ENCODE data around the gene ARHGDIB. TPM values are rescaled to one million over a fixed set of nuclear protein-coding genes. Genes with fewer than 3 reads are reported as not detected.

Gene ARHGDIB
- total and polyA plus RNA-seq, 2 of the 13 experiments (the other 11 are each of a cell fraction or from before 2014, with no cell fraction given): 0.11 to 0.87 TPM

DNA sequence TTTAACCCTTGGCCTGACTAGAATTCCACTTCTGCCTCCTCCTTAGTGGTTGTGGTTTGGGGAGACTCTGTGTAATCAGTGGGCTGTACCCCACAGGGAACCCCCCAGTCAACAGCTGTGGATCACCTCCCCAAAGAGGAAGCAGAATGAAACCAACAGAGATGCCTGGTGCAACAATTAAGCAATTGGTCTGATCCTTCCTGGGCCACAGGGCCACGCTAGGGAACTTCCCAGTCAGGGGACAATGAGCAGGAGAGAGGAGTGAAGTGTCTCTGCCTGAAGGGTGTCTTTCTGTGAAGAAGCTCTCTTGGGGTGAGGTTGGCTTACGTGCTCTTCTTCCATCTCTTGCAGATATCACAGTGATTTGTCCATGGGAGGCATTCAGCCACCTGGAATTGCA, 19.6 kb upstream of the ARHGDIB start:
- in situ Hi-C loops (cut with HindIII; ENCODE audit: extremely low pct_ligation_motif_present, low pct_unique_long_range_greater_than_20kb): no loop called here
- CTCF ChIA-PET (ENCODE audit: low intra/inter-chr PET ratio, low total read pairs): no interaction called here
- no peak for DNase-seq (ENCODE audit: low spot score)

More for the DNA sequence above, 19.6 kb upstream of the ARHGDIB start:
- WGBS (ENCODE audit: low lambda C conversion rate): 14% methylated on average over 2 of the region's 2 CpGs
- POLR2A ChIA-PET: no interaction called here
- H3K36me3 ChIP-seq (replicated peaks in 1 of 2; ENCODE audit: control insufficient read depth in 1 of 2, insufficient read depth in 2 of 2, low read length in 2 of 2): no peaks in the 10 kb centered on the region
- no peak for FAIRE-seq
- H3K4me3 ChIP-seq (replicated peaks in 1 of 3; ENCODE audit: insufficient read depth in 1 of 3, low read depth in 2 of 3, low read length in 3 of 3): no peak overlapping the region
- H3K27ac ChIP-seq (ENCODE audit: extremely low read length, insufficient read depth, low read length): no peak overlapping the region
- TF ChIP-seq SRSF9 (IDR thresholded peaks at IDR 0.05; ENCODE audit: borderline replicate concordance, insufficient read depth, low read depth, low read length, poor library complexity, severe bottlenecking) (no peak), MYNN (CRISPR knock-in tag; IDR thresholded peaks at IDR 0.05; ENCODE audit: low read depth) (no peak), ZNF260 (CRISPR knock-in tag; IDR thresholded peaks at IDR 0.05; ENCODE audit: borderline replicate concordance, low read depth) (no peak)
- TF ChIP-seq, protein P1, sequence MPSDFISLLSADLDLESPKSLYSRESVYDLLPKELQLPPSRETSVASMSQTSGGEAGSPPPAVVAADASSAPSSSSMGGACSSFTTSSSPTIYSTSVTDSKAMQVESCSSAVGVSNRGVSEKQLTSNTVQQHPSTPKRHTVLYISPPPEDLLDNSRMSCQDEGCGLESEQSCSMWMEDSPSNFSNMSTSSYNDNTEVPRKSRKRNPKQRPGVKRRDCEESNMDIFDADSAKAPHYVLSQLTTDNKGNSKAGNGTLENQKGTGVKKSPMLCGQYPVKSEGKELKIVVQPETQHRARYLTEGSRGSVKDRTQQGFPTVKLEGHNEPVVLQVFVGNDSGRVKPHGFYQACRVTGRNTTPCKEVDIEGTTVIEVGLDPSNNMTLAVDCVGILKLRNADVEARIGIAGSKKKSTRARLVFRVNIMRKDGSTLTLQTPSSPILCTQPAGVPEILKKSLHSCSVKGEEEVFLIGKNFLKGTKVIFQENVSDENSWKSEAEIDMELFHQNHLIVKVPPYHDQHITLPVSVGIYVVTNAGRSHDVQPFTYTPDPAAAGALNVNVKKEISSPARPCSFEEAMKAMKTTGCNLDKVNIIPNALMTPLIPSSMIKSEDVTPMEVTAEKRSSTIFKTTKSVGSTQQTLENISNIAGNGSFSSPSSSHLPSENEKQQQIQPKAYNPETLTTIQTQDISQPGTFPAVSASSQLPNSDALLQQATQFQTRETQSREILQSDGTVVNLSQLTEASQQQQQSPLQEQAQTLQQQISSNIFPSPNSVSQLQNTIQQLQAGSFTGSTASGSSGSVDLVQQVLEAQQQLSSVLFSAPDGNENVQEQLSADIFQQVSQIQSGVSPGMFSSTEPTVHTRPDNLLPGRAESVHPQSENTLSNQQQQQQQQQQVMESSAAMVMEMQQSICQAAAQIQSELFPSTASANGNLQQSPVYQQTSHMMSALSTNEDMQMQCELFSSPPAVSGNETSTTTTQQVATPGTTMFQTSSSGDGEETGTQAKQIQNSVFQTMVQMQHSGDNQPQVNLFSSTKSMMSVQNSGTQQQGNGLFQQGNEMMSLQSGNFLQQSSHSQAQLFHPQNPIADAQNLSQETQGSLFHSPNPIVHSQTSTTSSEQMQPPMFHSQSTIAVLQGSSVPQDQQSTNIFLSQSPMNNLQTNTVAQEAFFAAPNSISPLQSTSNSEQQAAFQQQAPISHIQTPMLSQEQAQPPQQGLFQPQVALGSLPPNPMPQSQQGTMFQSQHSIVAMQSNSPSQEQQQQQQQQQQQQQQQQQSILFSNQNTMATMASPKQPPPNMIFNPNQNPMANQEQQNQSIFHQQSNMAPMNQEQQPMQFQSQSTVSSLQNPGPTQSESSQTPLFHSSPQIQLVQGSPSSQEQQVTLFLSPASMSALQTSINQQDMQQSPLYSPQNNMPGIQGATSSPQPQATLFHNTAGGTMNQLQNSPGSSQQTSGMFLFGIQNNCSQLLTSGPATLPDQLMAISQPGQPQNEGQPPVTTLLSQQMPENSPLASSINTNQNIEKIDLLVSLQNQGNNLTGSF (CRISPR knock-in tag; IDR thresholded peaks at IDR 0.05): no peak
- TF ChIP-seq, protein P2, sequence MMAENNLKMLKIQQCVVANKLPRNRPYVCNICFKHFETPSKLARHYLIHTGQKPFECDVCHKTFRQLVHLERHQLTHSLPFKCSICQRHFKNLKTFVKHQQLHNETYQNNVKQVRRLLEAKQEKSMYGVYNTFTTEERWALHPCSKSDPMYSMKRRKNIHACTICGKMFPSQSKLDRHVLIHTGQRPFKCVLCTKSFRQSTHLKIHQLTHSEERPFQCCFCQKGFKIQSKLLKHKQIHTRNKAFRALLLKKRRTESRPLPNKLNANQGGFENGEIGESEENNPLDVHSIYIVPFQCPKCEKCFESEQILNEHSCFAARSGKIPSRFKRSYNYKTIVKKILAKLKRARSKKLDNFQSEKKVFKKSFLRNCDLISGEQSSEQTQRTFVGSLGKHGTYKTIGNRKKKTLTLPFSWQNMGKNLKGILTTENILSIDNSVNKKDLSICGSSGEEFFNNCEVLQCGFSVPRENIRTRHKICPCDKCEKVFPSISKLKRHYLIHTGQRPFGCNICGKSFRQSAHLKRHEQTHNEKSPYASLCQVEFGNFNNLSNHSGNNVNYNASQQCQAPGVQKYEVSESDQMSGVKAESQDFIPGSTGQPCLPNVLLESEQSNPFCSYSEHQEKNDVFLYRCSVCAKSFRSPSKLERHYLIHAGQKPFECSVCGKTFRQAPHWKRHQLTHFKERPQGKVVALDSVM (CRISPR knock-in tag; IDR thresholded peaks at IDR 0.05): no peak
- TF ChIP-seq, protein P3, sequence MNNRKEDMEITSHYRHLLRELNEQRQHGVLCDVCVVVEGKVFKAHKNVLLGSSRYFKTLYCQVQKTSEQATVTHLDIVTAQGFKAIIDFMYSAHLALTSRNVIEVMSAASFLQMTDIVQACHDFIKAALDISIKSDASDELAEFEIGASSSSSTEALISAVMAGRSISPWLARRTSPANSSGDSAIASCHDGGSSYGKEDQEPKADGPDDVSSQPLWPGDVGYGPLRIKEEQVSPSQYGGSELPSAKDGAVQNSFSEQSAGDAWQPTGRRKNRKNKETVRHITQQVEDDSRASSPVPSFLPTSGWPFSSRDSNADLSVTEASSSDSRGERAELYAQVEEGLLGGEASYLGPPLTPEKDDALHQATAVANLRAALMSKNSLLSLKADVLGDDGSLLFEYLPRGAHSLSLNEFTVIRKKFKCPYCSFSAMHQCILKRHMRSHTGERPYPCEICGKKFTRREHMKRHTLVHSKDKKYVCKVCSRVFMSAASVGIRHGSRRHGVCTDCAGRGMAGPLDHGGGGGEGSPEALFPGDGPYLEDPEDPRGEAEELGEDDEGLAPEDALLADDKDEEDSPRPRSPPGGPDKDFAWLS (CRISPR knock-in tag; IDR thresholded peaks at IDR 0.05; ENCODE audit: borderline replicate concordance): no peak
- H3K27me3 ChIP-seq (ENCODE audit: control insufficient read depth in 1 of 2, insufficient read depth in 2 of 2, low read length in 2 of 2): peaks cover 0 to 1% of the 10 kb centered on the region in 2 experiments; a peak in 3 of 5 replicates
- intact Hi-C loops (cut with micrococcal nuclease; ENCODE audit: unreplicated experiment): no loop called here
- no peak overlapping the region for H2AFZ ChIP-seq (ENCODE audit: low read length)
- no TSS peak for BruUV-seq (replicated peaks)
- H3K4me2 ChIP-seq (ENCODE audit: low read depth, low read length): no peak overlapping the region
- ATAC-seq: no peak
- H3K9me3 ChIP-seq (ENCODE audit: low read length): no peaks in the 10 kb centered on the region
- no peak overlapping the region for H3K9ac ChIP-seq (ENCODE audit: insufficient read depth, low read depth, low read length)
- H3K79me2 ChIP-seq (ENCODE audit: insufficient read depth, low read length): no peaks in the 10 kb centered on the region
- H3K4me1 ChIP-seq (ENCODE audit: insufficient read depth, low read length): no peaks in the 10 kb centered on the region
- no peaks in the 10 kb centered on the region for H4K20me1 ChIP-seq (ENCODE audit: insufficient read depth, low read length)

All from HepG2 (cell line).